Activated CD8-positive, alpha-beta T cell treated with anti-CD3 and anti-CD28 coated beads for 36 hours (primary cell): ENCODE data around the gene CFAP99. TPM values are rescaled to one million over a fixed set of nuclear protein-coding genes. Genes with fewer than 3 reads are reported as not detected.

Experiments used
- ATAC-seq: fragments of 200-7000 bp; cut with Tn5 transposase; one replicate; pipeline ENCODE4 v1.10.0; 2021; ENCODE audit warnings: mild to moderate bottlenecking, moderate library complexity
- CTCF ChIA-PET: fragments of 350-600 bp; sonication (Branson Sonifier 250); formaldehyde crosslinking; loops from one replicate; lab custom pipeline; 2021; ENCODE audit warnings: antibody characterized with exemption; lab: Charles Lee
- POLR2A ChIA-PET: fragments of 350-600 bp; sonication (Branson Sonifier 250); formaldehyde crosslinking; loops from one replicate; lab custom pipeline; 2021; ENCODE audit warnings: antibody characterized with exemption; lab: Charles Lee
- DNase-seq: peaks from one replicate; pipeline ENCODE4 v3.0.0-alpha.2; 2020
- H3K27ac Mint-ChIP-seq: one replicate; pipeline ENCODE4 v1.8.0; 2021; ENCODE audit warnings: mild to moderate bottlenecking, mixed read lengths
- H3K27me3 Mint-ChIP-seq: one replicate; pipeline ENCODE4 v1.8.0; 2021; ENCODE audit warnings: mixed read lengths
- H3K36me3 Mint-ChIP-seq: one replicate; pipeline ENCODE4 v1.8.0; 2021; ENCODE audit warnings: low read depth, mixed read lengths
- H3K4me1 Mint-ChIP-seq: one replicate; pipeline ENCODE4 v1.8.0; 2021; ENCODE audit warnings: low read depth, mixed read lengths
- H3K4me3 Mint-ChIP-seq: one replicate; pipeline ENCODE4 v1.8.0; 2021; ENCODE audit warnings: mild to moderate bottlenecking, moderate library complexity, mixed read lengths
- H3K9me3 Mint-ChIP-seq: one replicate; pipeline ENCODE4 v1.8.0; 2021; ENCODE audit warnings: mixed read lengths
- CTCF ChIP-seq: fragments of 200-600 bp; IDR thresholded peaks from one replicate; pipeline ENCODE4 v1.8.0; 2022; ENCODE audit warnings: antibody characterized with exemption, mild to moderate bottlenecking
- intact Hi-C: fragments of 100-400 bp; cut with micrococcal nuclease; formaldehyde crosslinking; loops from one replicate; pipeline ENCODE4 v1.10.0; 2022
- total RNA-seq, 2 experiments: library from RNA; stranded (reverse); gene quantifications; one replicate each; pipeline ENCODE4 v1.2.3, GENCODE V29; 2021

The CFAP99 gene
- total RNA-seq, 2 experiments from 2014 or later: not detected

- intact Hi-C loops: no loop called here
- Mint-ChIP-seq H3K4me3 (no peak overlapping the region), H3K9me3 (no peaks in the 10 kb centered on the region), H3K4me1 (no peaks in the 10 kb centered on the region), H3K27ac (no peak overlapping the region), H3K36me3 (no peaks in the 10 kb centered on the region), H3K27me3 (no peaks in the 10 kb centered on the region)
- ChIA-PET POLR2A (no interaction called here), CTCF (interaction anchor here (1.2 to 5.2 kb wide), 2 partner anchors 10 to 212 kb away, joined by 4 to 22 read pairs; no protein-coding TSS in a partner anchor)
- ATAC-seq: no peak
- TF ChIP-seq CTCF: no peak
- no peak for DNase-seq
These were observed 13.2 kb downstream of the CFAP99 start for GRCh38 chr4:2432004-2432403.

GRCh38 chr4:2432991-2433530 is 14.3 kb downstream of the CFAP99 start:
- H3K27me3 Mint-ChIP-seq: no peaks in the 10 kb centered on the region
- intact Hi-C loops: no loop called here
- CTCF ChIA-PET: interaction anchor here (1.2 to 5.2 kb wide), 2 partner anchors 9 to 213 kb away, joined by 3 to 22 read pairs; no protein-coding TSS in a partner anchor
- no peak overlapping the region for H3K27ac Mint-ChIP-seq
- no peak for TF ChIP-seq CTCF
- no peak overlapping the region for H3K4me3 Mint-ChIP-seq
- no peaks in the 10 kb centered on the region for H3K36me3 Mint-ChIP-seq
- POLR2A ChIA-PET: no interaction called here
- no peaks in the 10 kb centered on the region for H3K9me3 Mint-ChIP-seq
- no peak for DNase-seq
- ATAC-seq: no peak
- H3K4me1 Mint-ChIP-seq: no peaks in the 10 kb centered on the region

- no peaks in the 10 kb centered on the region for H3K4me1 Mint-ChIP-seq
- TF ChIP-seq CTCF: no peak
- no peaks in the 10 kb centered on the region for H3K9me3 Mint-ChIP-seq
- ChIA-PET CTCF (interaction anchor here (1.2 kb wide), 1 partner anchor 214 kb away, joined by 3 read pairs; no protein-coding TSS in a partner anchor), POLR2A (no interaction called here)
- H3K4me3 Mint-ChIP-seq: no peak overlapping the region
- no peaks in the 10 kb centered on the region for H3K36me3 Mint-ChIP-seq
- no peaks in the 10 kb centered on the region for H3K27me3 Mint-ChIP-seq
- intact Hi-C loops: no loop called here
- ATAC-seq (no peak), DNase-seq (no peak)
- H3K27ac Mint-ChIP-seq: no peak overlapping the region
These were observed 15.0 kb downstream of the CFAP99 start for GRCh38 chr4:2433609-2434350.

GRCh38 chr4:2434420-2434819 is 15.7 kb downstream of the CFAP99 start:
- ATAC-seq (no peak), DNase-seq (no peak)
- intact Hi-C loops: no loop called here
- Mint-ChIP-seq H3K4me3 (no peak overlapping the region), H3K27ac (no peak overlapping the region), H3K36me3 (no peaks in the 10 kb centered on the region), H3K27me3 (no peaks in the 10 kb centered on the region), H3K4me1 (no peaks in the 10 kb centered on the region), H3K9me3 (no peaks in the 10 kb centered on the region)
- TF ChIP-seq CTCF: no peak
- ChIA-PET CTCF (interaction anchor here (1.2 kb wide), 1 partner anchor 214 kb away, joined by 3 read pairs; no protein-coding TSS in a partner anchor), POLR2A (no interaction called here)

GRCh38 chr4:2436301-2436700 is 17.5 kb downstream of the CFAP99 start:
- ATAC-seq: no peak
- no peak overlapping the region for H3K27ac Mint-ChIP-seq
- CTCF ChIA-PET: interaction anchor here (1.0 to 3.0 kb wide), 2 partner anchors 26 to 216 kb away, joined by 3 to 10 read pairs; no protein-coding TSS in a partner anchor

More at GRCh38 chr4:2436301-2436700, 17.5 kb downstream of the CFAP99 start:
- H3K27me3 Mint-ChIP-seq: no peaks in the 10 kb centered on the region
- no peak for DNase-seq
- no peaks in the 10 kb centered on the region for H3K9me3 Mint-ChIP-seq
- H3K4me1 Mint-ChIP-seq: no peaks in the 10 kb centered on the region
- POLR2A ChIA-PET: no interaction called here
- intact Hi-C loops: no loop called here
- no peak overlapping the region for H3K4me3 Mint-ChIP-seq
- no peaks in the 10 kb centered on the region for H3K36me3 Mint-ChIP-seq
- TF ChIP-seq CTCF: no peak
